Stomach smooth muscle (tissue), 2 donors: ENCODE data around the gene ALK.

Source experiments
- H3K27ac ChIP-seq: one replicate; pipeline ENCODE4 v1.7.0; 2013; ENCODE audit warnings: mild to moderate bottlenecking, low read length, inconsistent platforms
- H3K27me3 ChIP-seq, 2 donors: one replicate each; pipeline ENCODE4 v1.7.0; 2013; ENCODE audit warnings: low read length in 2 of 2; ENCODE audit not compliant: insufficient read depth in 2 of 2, control insufficient read depth in 1 of 2
- H3K36me3 ChIP-seq, 2 donors: one replicate each; pipeline ENCODE4 v1.7.0; 2013; ENCODE audit warnings: low read length in 2 of 2; ENCODE audit not compliant: control insufficient read depth in 2 of 2, insufficient read depth in 2 of 2
- H3K4me1 ChIP-seq: one replicate; pipeline ENCODE4 v1.7.0; 2013; ENCODE audit warnings: low read length; ENCODE audit not compliant: control insufficient read depth, insufficient read depth
- H3K4me3 ChIP-seq, 2 donors: one replicate each; pipeline ENCODE4 v1.7.0; 2013; ENCODE audit warnings: low read length in 2 of 2
- H3K9ac ChIP-seq, 2 donors: one replicate each; pipeline ENCODE4 v1.7.0; 2013; ENCODE audit warnings: low read length in 2 of 2, mild to moderate bottlenecking in 1 of 2
- H3K9me3 ChIP-seq, 2 donors: one replicate each; pipeline ENCODE4 v1.7.0; 2013; ENCODE audit warnings: low read length in 2 of 2; ENCODE audit not compliant: control insufficient read depth in 2 of 2
- donor health status: healthy.
- donor health status: Pancreatic carcinoma.

ALK gene

GRCh38 chr2:29336341-29337241 lies 584.8 kb downstream of the ALK start:
- no peaks in the 10 kb centered on the region for H3K27me3 ChIP-seq
- H3K36me3 ChIP-seq: no peaks in the 10 kb centered on the region
- H3K9me3 ChIP-seq: no peaks in the 10 kb centered on the region
- no peak overlapping the region for H3K4me3 ChIP-seq
- no peak overlapping the region for H3K27ac ChIP-seq
- H3K4me1 ChIP-seq: no peaks in the 10 kb centered on the region
- H3K9ac ChIP-seq: no peak overlapping the region

- H3K27ac ChIP-seq: no peak overlapping the region
- no peak overlapping the region for H3K4me3 ChIP-seq
- H3K9ac ChIP-seq: no peak overlapping the region
- H3K27me3 ChIP-seq: no peaks in the 10 kb centered on the region
- H3K9me3 ChIP-seq: no peaks in the 10 kb centered on the region
- H3K4me1 ChIP-seq: no peaks in the 10 kb centered on the region
- H3K36me3 ChIP-seq: no peaks in the 10 kb centered on the region
These were observed 586.0 kb downstream of the ALK start for GRCh38 chr2:29335396-29335795.

- Histone ChIP-seq H3K36me3 (no peaks in the 10 kb centered on the region), H3K27ac (no peak overlapping the region), H3K9me3 (no peaks in the 10 kb centered on the region), H3K27me3 (no peaks in the 10 kb centered on the region), H3K4me3 (no peak overlapping the region), H3K4me1 (no peaks in the 10 kb centered on the region), H3K9ac (no peak overlapping the region)
These were observed 586.7 kb downstream of the ALK start for GRCh38 chr2:29334706-29335105.

GRCh38 chr2:29332540-29332939 lies 588.8 kb downstream of the ALK start:
- Histone ChIP-seq H3K36me3 (no peaks in the 10 kb centered on the region), H3K9ac (no peak overlapping the region), H3K27ac (no peak overlapping the region), H3K4me1 (no peaks in the 10 kb centered on the region), H3K9me3 (no peaks in the 10 kb centered on the region), H3K4me3 (no peak overlapping the region), H3K27me3 (no peaks in the 10 kb centered on the region)

GRCh38 chr2:29329899-29330298 lies 591.5 kb downstream of the ALK start:
- Histone ChIP-seq H3K36me3 (no peaks in the 10 kb centered on the region), H3K4me1 (no peaks in the 10 kb centered on the region), H3K4me3 (no peak overlapping the region), H3K9ac (no peak overlapping the region), H3K27me3 (no peaks in the 10 kb centered on the region), H3K27ac (no peak overlapping the region), H3K9me3 (no peaks in the 10 kb centered on the region)

GRCh38 chr2:29326926-29327325 lies 594.5 kb downstream of the ALK start:
- H3K4me3 ChIP-seq: no peak overlapping the region
- no peak overlapping the region for H3K27ac ChIP-seq
- H3K4me1 ChIP-seq: no peaks in the 10 kb centered on the region
- no peaks in the 10 kb centered on the region for H3K36me3 ChIP-seq
- H3K9ac ChIP-seq: no peak overlapping the region
- H3K9me3 ChIP-seq: no peaks in the 10 kb centered on the region
- H3K27me3 ChIP-seq: peaks cover 0 to 2% of the 10 kb centered on the region in 2 donors

- Histone ChIP-seq H3K4me1 (no peaks in the 10 kb centered on the region), H3K36me3 (no peaks in the 10 kb centered on the region), H3K27ac (no peak overlapping the region), H3K27me3 (peaks cover 0 to 3% of the 10 kb centered on the region in 2 donors), H3K4me3 (no peak overlapping the region), H3K9me3 (no peaks in the 10 kb centered on the region), H3K9ac (no peak overlapping the region)
These were observed 595.8 kb downstream of the ALK start for GRCh38 chr2:29325544-29325943.

GRCh38 chr2:29323961-29324360 lies 597.4 kb downstream of the ALK start:
- no peaks in the 10 kb centered on the region for H3K9me3 ChIP-seq
- no peaks in the 10 kb centered on the region for H3K36me3 ChIP-seq
- H3K27ac ChIP-seq: no peak overlapping the region
- no peak overlapping the region for H3K9ac ChIP-seq
- no peaks in the 10 kb centered on the region for H3K4me1 ChIP-seq
- peaks cover 5 to 9% of the 10 kb centered on the region in 2 donors for H3K27me3 ChIP-seq
- H3K4me3 ChIP-seq: no peak overlapping the region

- no peaks in the 10 kb centered on the region for H3K9me3 ChIP-seq
- H3K27me3 ChIP-seq: peaks cover 5 to 9% of the 10 kb centered on the region in 2 donors
- no peak overlapping the region for H3K4me3 ChIP-seq
- H3K27ac ChIP-seq: no peak overlapping the region
- no peak overlapping the region for H3K9ac ChIP-seq
- H3K36me3 ChIP-seq: no peaks in the 10 kb centered on the region
- no peaks in the 10 kb centered on the region for H3K4me1 ChIP-seq
These were observed 598.1 kb downstream of the ALK start for GRCh38 chr2:29323301-29323700.

- Histone ChIP-seq H3K36me3 (no peaks in the 10 kb centered on the region), H3K4me3 (no peak overlapping the region), H3K27ac (no peak overlapping the region), H3K27me3 (peaks cover 5 to 9% of the 10 kb centered on the region in 2 donors), H3K9me3 (no peaks in the 10 kb centered on the region), H3K4me1 (peaks cover 3% of the 10 kb centered on the region), H3K9ac (no peak overlapping the region)
These were observed 599.4 kb downstream of the ALK start for GRCh38 chr2:29322011-29322410.

GRCh38 chr2:29317801-29318485 lies 603.4 kb downstream of the ALK start:
- Histone ChIP-seq H3K4me3 (no peak overlapping the region), H3K9me3 (no peaks in the 10 kb centered on the region), H3K9ac (no peak overlapping the region), H3K27me3 (peaks cover 5 to 9% of the 10 kb centered on the region in 2 donors), H3K4me1 (peaks cover 6% of the 10 kb centered on the region), H3K36me3 (no peaks in the 10 kb centered on the region), H3K27ac (no peak overlapping the region)
